AG09319 (cell line): ENCODE measurements around the gene FNDC5.

Source experiments
- DNase-seq: peaks from one replicate; pipeline ENCODE4 v3.0.0-alpha.2; 2010; ENCODE audit warnings: low read depth; ENCODE audit errors: extremely low read depth
- CTCF ChIP-seq: IDR thresholded peaks from 2 replicates; pipeline ENCODE4 v1.5.1; 2011; ENCODE audit warnings: low read depth, mild to moderate bottlenecking, inconsistent platforms, low read length, moderate library complexity

The FNDC5 gene

GRCh38 chr1:32874860-32875752 is 4.4 kb upstream of the FNDC5 start:
- TF ChIP-seq CTCF = no peak
- DNase-seq = no peak

- no peak for DNase-seq
- no peak for TF ChIP-seq CTCF
These were observed 2.8 kb upstream of the FNDC5 start for GRCh38 chr1:32873484-32873883.

GRCh38 chr1:32872192-32872460 is 1.4 kb upstream of the FNDC5 start:
- no peak for DNase-seq
- TF ChIP-seq CTCF = no peak

- TF ChIP-seq CTCF = no peak
- DNase-seq = no peak
These were observed 866 bp upstream of the FNDC5 start for GRCh38 chr1:32871364-32872191.

GRCh38 chr1:32869923-32870614 is 643 bp downstream of the FNDC5 start:
- DNase-seq = no peak
- TF ChIP-seq CTCF = no peak

GRCh38 chr1:32868806-32869455 is 1.8 kb downstream of the FNDC5 start:
- TF ChIP-seq CTCF = no peak
- no peak for DNase-seq
